ENCODE data around the gene MTHFSD.

MTHFSD gene

GRCh38 chr16:86515413-86515776 is 39.6 kb downstream of the MTHFSD start:
- TF ChIP-seq CTCF (IDR thresholded peaks at IDR 0.05) (no peak), ZFX (IDR thresholded peaks at IDR 0.05; ENCODE audit: borderline replicate concordance) (no peak)
- no peak overlapping the region for H3K27ac ChIP-seq

DNA sequence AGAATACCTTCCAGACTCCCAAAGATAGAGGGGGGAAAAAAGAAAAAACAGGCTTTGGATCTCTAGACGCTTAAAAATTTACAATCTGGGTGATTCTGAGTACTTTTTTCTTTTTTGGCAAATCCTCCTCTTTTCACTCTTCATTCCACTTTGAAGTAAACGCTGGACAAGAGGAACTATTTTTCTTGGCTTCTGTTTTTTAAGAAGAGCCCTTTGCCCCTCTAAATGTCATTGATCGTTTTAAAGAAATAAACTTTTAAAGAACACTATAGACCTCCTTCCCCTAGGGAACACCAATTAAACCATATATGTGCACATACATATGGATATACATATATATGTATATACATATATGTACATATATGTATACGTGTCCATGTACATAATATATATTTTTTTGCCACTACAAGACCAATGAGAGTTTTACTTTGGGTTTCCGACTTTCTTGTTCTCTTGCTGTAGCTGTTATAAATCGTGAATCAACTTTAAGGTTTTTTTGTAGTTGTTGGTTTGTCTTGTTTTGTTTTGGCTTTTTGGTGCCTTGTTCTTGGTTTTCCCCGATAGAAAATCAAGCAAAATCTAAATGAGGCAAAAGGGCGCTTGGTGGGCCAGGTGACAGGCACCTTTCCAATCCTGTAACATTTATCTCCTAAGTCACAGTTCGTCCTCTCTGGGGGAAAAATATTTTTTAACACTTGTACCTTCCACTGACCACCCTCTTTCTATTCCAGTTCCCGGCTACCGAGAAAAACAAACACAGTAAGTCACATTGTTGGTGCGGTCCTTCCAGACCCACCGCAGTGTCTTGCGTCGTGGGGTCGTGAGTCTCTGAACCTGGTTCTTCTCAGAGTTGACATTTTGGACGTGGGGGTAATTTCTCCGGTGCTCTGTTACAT is 40.3 kb downstream of the MTHFSD start:
- no peak for TF ChIP-seq CTCF (IDR thresholded peaks at IDR 0.05)
- no peak for TF ChIP-seq ZFX (IDR thresholded peaks at IDR 0.05; ENCODE audit: borderline replicate concordance)
- no peak overlapping the region for H3K27ac ChIP-seq

GRCh38 chr16:86513471-86514277 is 41.4 kb downstream of the MTHFSD start:
- H3K27ac ChIP-seq = no peak overlapping the region
- TF ChIP-seq ZFX (IDR thresholded peaks at IDR 0.05; ENCODE audit: borderline replicate concordance) (no peak), CTCF (IDR thresholded peaks at IDR 0.05) (no peak)

GRCh38 chr16:86512860-86513470 is 42.1 kb downstream of the MTHFSD start:
- H3K27ac ChIP-seq = no peak overlapping the region
- TF ChIP-seq CTCF (IDR thresholded peaks at IDR 0.05) (no peak), ZFX (IDR thresholded peaks at IDR 0.05; ENCODE audit: borderline replicate concordance) (no peak)

GRCh38 chr16:86512301-86512859 is 42.7 kb downstream of the MTHFSD start:
- H3K27ac ChIP-seq = no peak overlapping the region
- TF ChIP-seq ZFX (IDR thresholded peaks at IDR 0.05; ENCODE audit: borderline replicate concordance) (no peak), CTCF (IDR thresholded peaks at IDR 0.05) (no peak)

GRCh38 chr16:86511317-86512161 is 43.5 kb downstream of the MTHFSD start:
- no peak for TF ChIP-seq ZFX (IDR thresholded peaks at IDR 0.05; ENCODE audit: borderline replicate concordance)
- no peak for TF ChIP-seq CTCF (IDR thresholded peaks at IDR 0.05)
- no peak overlapping the region for H3K27ac ChIP-seq

Data from 22Rv1 (cell line).